GM19395 (cell line): ENCODE measurements around the gene TOMM22.

Experiments
- ATAC-seq: cut with Tn5 transposase; IDR thresholded peaks from one replicate; pipeline ENCODE4 v1.9.1; 2021; ENCODE audit warnings: mild to moderate bottlenecking, moderate library complexity; ENCODE audit not compliant: unreplicated experiment

TOMM22 gene

GRCh38 chr22:38694940-38695339 lies 13.2 kb downstream of the TOMM22 start:
- no peak for ATAC-seq

- ATAC-seq, result no peak
These were observed 15.1 kb downstream of the TOMM22 start for GRCh38 chr22:38696606-38697424.

GRCh38 chr22:38697425-38698089 lies 15.8 kb downstream of the TOMM22 start:
- no peak for ATAC-seq

GRCh38 chr22:38698407-38699094 lies 16.8 kb downstream of the TOMM22 start:
- no peak for ATAC-seq

- no peak for ATAC-seq
These were observed 17.4 kb downstream of the TOMM22 start for GRCh38 chr22:38699143-38699542.

- no peak for ATAC-seq
These were observed 18.0 kb downstream of the TOMM22 start for GRCh38 chr22:38699784-38700183.

GRCh38 chr22:38700270-38700788 lies 18.6 kb downstream of the TOMM22 start:
- ATAC-seq, result peak; percentile 8

- ATAC-seq, result peak; percentile 32
These were observed 19.3 kb downstream of the TOMM22 start, which contains the start of gene JOSD1 for GRCh38 chr22:38700789-38701628. JOSD1 (minus strand) TSS chr22:38700943; CDS start chr22:38699987, 956 bp downstream.

- no peak for ATAC-seq
These were observed 23.0 kb downstream of the TOMM22 start for GRCh38 chr22:38704654-38705234.

- ATAC-seq, result peak; percentile 82
These were observed 23.7 kb downstream of the TOMM22 start, which contains the start of gene GTPBP1 for GRCh38 chr22:38705235-38706100. GTPBP1 (plus strand) TSS chr22:38705944; CDS start chr22:38705956, 12 bp downstream.

GRCh38 chr22:38706101-38706900 lies 24.5 kb downstream of the TOMM22 start:
- no peak for ATAC-seq

GRCh38 chr22:38706901-38707195 lies 25.1 kb downstream of the TOMM22 start:
- ATAC-seq, result no peak

GRCh38 chr22:38707346-38707745 lies 25.6 kb downstream of the TOMM22 start:
- ATAC-seq, result no peak

- no peak for ATAC-seq
These were observed 26.2 kb downstream of the TOMM22 start for GRCh38 chr22:38707984-38708383.

GRCh38 chr22:38709306-38709705 lies 27.5 kb downstream of the TOMM22 start:
- no peak for ATAC-seq

GRCh38 chr22:38710351-38710750 lies 28.6 kb downstream of the TOMM22 start:
- no peak for ATAC-seq

GRCh38 chr22:38710866-38711265 lies 29.1 kb downstream of the TOMM22 start:
- ATAC-seq, result no peak

- no peak for ATAC-seq
These were observed 30.9 kb downstream of the TOMM22 start for GRCh38 chr22:38712486-38713207.
